Activated CD4-positive, alpha-beta T cell treated with anti-CD3 and anti-CD28 coated beads, Interleukin-2, Interleukin-6, amounts not matched to agents 100 ng/mL and 50 ng/mL, durations not matched to agents 16 hours and 8 hours (primary cell): ENCODE data around the gene SOCS4.
"Not testable (repeated sequence)": the region's sequence is repeated elsewhere in the genome, so short reads cannot be mapped to it uniquely, and the experiment has no call there.

Experiments
- DNase-seq: peaks from one replicate; pipeline ENCODE4 v3.0.0-alpha.2; 2020

SOCS4 gene, protein sequence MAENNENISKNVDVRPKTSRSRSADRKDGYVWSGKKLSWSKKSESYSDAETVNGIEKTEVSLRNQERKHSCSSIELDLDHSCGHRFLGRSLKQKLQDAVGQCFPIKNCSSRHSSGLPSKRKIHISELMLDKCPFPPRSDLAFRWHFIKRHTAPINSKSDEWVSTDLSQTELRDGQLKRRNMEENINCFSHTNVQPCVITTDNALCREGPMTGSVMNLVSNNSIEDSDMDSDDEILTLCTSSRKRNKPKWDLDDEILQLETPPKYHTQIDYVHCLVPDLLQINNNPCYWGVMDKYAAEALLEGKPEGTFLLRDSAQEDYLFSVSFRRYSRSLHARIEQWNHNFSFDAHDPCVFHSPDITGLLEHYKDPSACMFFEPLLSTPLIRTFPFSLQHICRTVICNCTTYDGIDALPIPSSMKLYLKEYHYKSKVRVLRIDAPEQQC

DNA sequence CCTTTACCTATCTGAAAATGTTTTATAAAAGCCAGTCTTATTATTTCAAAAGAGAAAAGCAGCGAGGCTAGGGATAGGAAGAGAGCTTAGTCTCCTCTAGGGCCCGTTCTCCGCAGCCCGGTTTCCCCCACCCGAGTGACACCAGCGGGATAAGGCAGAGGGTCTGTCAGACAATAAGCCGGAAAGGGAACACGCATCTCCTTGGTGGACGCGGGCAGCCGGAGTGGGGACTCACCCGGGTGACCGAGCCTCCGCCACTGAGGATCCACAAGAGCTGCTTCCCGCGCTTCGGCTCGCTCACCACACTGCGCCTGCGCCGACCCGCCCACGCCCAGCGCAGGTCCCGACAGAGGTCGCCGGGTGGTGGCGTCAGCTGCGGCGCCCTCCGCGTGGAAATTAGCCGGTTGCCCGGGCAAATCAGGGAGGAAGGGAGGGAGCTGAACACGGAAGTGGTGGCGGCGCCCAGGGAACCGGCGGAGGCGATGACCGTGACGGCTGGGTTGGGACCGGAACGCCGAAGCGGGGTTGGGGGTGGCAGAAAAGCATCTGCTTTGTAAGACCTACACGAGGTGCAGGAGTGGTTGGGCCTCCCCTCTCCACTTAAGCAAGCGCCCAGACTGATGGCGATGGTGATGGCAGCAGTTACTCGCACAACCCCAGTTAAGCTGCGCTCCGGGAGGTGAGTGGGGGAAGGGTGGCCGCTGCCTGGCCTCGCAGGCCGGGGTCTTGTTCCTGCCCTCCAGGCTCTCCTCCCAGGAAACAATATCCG, at the start of gene SOCS4, which contains the start of gene WDHD1:
Gene SOCS4, plus strand, starts transcription at position 444 of the 769 bp plus-strand sequence. CDS start 15,806 bp downstream, outside the sequence.
Gene WDHD1, minus strand, starts transcription at position 307 of the 769 bp plus-strand sequence. CDS start 312 bp downstream, outside the sequence.
- peak; percentile 99 for DNase-seq

GRCh38 chr14:54979039-54979438, 48.0 kb upstream of the SOCS4 start:
- peak; percentile 16 for DNase-seq

GRCh38 chr14:54981698-54982097, 45.3 kb upstream of the SOCS4 start:
- no peak for DNase-seq

- DNase-seq: no peak
These were observed 41.9 kb upstream of the SOCS4 start for GRCh38 chr14:54985156-54985555.

DNA sequence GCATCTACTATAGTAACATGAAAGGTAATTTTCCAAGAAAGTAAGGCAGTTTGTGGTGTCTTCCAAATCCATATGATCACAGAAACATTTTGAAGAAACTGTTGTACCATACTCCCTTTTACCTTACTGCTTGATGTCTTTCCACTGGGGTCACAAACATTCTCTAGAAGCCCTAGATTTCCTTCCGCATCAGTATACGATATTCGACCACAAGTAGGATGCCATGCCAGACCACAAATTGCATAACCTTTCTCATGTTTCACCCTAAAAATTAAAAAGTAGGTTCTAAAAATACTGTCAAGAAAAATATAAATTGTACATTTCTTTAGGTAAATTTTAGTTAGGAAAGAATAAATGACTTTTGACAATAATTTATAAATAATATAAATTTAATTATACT, 26.7 kb upstream of the SOCS4 start:
- no peak for DNase-seq

DNA sequence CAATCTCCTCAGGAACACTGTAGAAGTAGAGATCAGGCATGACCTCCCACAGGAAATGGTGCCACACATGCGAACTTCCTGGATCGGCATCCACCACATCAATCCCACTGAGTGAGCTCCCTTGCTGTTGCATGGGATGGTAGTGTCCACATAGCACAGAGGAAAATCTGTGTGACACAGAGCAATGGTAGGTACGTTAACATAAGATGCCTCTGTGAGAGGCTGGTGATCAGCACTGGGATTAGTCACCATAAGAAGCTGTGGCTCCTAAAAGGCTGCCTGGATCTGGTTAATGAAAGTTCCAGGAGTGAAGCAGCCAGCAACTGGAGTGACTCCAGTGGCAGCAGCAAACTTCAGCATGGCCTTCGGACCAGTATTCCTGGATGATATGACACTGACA, 22.0 kb upstream of the SOCS4 start:
- no peak for DNase-seq

DNA sequence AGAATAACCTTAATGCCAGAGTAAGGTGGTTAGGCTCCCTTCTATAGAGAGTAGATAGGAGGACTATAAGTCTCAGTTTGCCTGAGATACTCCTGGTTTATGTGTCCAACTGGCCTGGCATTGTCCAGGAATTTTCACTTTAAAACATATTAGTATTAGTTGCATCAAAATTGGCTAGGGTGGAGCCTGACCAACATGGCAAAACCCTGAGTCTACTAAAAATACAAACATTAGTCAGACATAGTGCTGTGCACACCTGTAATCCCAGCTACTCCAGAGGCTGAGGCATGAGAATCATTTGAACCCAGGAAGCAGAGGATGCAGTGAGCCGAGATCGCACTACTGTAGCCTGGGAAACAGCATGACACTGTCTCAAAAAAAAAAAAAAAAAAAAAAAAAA, 12.0 kb upstream of the SOCS4 start:
- DNase-seq: no peak

- no peak for DNase-seq
These were observed 7.0 kb upstream of the SOCS4 start for GRCh38 chr14:55019968-55020554.

GRCh38 chr14:55024365-55024764, 2.7 kb upstream of the SOCS4 start:
- not testable (repeated sequence) for DNase-seq

DNA sequence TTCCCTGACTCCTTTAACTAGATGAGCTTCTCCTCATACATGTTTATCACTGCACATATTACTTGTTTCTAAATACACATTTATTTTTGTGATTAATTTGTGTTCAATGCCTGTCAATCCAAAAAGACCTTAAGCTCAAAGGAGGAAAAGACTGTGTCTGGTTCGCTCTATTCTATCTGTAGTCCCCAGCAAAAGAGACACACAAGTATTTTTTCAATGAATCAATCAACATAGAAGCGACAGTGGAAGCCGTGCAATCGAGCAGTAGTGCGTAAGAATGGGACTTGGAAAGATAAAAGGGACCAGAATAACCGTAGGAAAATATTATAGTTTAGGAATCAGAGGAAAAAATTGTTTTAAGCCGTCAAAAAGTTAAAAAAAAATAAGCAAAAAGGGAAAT, 1.1 kb upstream of the SOCS4 start:
- DNase-seq: no peak

DNA sequence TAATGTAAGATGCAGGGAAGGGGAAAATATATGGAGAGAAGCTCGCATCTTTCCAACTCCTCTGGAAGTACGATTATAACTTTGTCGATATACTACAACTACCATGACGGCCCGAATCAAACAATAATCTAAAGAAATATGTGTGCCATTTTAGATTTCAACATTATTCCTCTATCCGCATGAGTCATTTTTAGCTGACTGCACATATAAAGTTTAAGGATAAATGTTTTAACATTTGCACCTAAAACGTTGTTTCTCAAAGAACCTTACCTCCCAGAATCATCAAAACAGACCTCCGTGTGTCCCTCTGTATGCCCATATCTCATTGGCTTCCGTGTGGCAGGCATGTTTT, 619 bp upstream of the SOCS4 start:
- no peak for DNase-seq

GRCh38 chr14:55028066-55028465, 1.0 kb downstream of the SOCS4 start:
- DNase-seq: no peak

GRCh38 chr14:55028476-55028875, 1.4 kb downstream of the SOCS4 start:
- DNase-seq: no peak

GRCh38 chr14:55031190-55031589, 4.2 kb downstream of the SOCS4 start:
- no peak for DNase-seq

DNA sequence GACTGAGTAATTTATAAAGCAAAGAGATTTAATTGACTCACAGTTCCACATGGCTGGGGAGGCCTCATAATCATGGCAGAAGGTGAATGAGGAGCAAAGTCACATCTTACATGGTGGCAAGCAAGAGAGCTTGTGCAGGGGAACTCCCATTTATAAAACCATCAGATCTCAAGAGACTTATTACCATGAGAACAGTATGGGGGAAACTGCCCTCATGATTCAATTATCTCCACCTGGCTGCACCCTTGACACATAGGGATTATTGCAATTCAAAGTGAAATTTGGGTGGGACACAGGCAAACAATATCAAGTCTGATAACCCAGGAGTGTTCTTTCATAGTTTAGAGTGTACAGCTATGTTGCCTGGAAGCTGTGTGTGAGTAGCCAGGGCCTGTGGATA, 11.0 kb downstream of the SOCS4 start:
- DNase-seq: not testable (repeated sequence)

DNA sequence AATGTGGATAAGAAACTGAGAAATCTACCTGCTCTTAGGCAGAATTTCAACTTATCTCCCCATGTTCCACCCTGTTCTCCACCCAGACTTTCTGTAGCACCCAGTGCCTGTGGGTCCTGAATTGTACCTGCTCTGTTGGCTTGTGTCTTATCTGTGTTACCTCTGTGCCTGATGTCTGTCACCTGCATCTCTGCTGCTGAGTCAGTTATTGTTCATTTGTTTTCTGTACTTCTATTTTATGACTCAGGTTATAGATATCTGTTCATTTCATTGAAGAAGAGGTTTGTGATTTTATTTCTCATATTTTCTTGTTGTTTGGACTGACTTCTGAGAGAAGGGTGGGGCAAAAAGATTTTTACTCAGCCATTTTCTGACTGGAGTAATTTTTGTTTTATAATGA, 11.7 kb downstream of the SOCS4 start:
- DNase-seq: no peak

- no peak for DNase-seq
These were observed 16.5 kb downstream of the SOCS4 start for GRCh38 chr14:55043528-55043927.

GRCh38 chr14:55045087-55045486, 18.1 kb downstream of the SOCS4 start:
- DNase-seq: no peak

DNA sequence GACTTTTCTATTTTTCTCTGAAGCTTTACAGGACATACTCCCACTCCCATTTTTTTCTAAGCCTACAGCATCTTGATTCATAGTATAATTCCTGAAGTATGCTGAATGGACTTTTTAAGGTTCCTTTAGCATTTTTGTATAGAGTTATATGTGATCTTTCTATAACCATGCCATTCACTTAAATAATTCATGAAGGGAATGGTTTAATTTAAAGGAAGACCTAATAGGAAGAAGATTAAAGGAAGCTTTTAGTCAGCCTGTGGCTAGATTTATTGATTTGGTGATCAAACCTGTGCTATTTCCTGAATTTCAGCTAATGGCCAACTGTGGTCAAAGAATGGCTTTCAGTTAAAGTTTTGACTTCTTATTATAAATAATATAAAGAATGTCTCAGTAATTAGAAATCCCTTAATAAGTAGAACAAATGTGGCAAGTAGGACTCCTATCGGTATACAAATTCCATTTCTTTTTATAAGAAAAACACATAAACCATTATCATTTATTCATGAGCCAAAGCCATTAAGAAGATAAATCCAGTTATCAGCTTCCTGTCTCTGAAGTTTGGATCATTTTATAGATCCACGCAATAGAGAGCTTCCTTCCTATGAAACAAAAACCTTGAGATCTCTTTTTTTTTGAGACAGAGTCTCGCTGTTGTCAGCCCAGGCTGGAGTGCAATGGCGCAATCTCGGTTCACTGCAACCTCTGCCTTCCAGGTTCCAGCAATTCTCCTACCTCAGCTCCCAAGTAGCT, 20.4 kb downstream of the SOCS4 start:
- no peak for DNase-seq

GRCh38 chr14:55048900-55049436, 21.9 kb downstream of the SOCS4 start:
- no peak for DNase-seq

DNA sequence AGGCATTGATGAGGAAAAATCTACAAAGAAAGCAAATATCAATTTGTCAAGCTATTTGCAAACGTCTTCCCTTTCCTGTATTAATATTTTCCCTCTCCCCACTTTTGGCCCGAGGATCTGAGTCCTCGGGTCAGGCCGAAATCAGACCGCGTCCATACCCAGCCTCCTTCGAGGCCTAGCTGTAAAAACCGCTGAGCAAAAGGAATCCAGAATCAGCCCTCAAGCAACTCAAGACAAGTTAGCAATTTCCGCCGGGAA, 24.1 kb downstream of the SOCS4 start:
- no peak for DNase-seq

DNA sequence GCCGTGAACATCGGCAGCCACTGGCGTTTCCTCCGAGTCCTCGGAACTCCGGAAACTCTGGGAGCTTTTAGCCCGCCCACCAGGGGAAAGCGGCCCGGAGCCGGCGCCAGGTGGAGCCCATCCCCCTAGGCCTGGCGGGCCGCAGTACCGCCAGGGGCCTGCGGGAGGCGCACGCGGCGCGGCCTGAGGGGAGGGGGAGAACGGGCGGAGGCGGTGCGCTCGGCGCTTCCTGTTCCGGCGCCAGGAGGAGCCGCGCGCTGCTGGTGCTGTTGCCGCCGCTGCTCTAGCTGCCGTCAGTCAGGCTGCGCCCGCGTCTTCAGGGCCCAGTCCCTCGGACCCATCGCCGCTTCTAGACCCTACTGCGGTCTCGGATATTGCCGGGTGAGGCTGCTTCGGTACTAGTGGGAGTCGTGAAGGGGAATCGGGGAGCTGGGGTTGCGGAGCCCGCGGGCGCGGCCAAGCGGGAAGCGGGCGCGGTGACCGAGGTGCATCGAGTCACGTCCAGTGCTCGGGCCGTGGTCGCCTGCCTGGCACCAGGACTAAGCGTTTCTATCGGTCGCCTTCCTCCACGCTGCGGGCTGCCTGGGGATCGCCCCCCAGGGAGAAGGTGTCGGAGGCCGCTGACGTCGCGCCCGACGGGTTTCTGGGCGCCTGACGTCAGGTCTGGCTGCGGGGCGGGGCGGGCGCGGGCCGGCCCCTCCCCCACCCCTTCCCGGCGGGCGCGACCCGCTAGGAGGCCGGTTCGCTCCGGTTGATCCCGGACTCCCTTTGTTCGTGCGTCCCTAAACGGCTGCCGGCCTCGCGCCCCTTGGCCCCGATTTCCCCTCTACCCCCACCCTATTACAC, 24.6 kb downstream of the SOCS4 start, which contains the start of gene MAPK1IP1L:
Gene MAPK1IP1L, plus strand, starts transcription at position 225 of the 846 bp plus-strand sequence. CDS start 10,037 bp downstream, outside the sequence.
- peak; percentile 95 for DNase-seq
